HG03558 (cell line): ENCODE data around the gene METTL22.

Experiments
- ATAC-seq: cut with Tn5 transposase; IDR thresholded peaks from one replicate; pipeline ENCODE4 v1.9.1; 2021; ENCODE audit warnings: moderate number of reproducible peaks; ENCODE audit not compliant: unreplicated experiment; ENCODE audit errors: extremely low read depth

Gene METTL22

GRCh38 chr16:8683640-8684039 is 62.1 kb downstream of the METTL22 start:
- ATAC-seq: no peak

- no peak for ATAC-seq
Observed at GRCh38 chr16:8685617-8686016, 64.1 kb downstream of the METTL22 start.

GRCh38 chr16:8686031-8686621 is 64.6 kb downstream of the METTL22 start:
- ATAC-seq: no peak

- no peak for ATAC-seq
Observed at GRCh38 chr16:8686879-8687278, 65.4 kb downstream of the METTL22 start.

GRCh38 chr16:8689686-8690085 is 68.2 kb downstream of the METTL22 start:
- ATAC-seq: no peak

GRCh38 chr16:8691728-8692127 is 70.2 kb downstream of the METTL22 start:
- no peak for ATAC-seq

GRCh38 chr16:8694795-8695728 is 73.6 kb downstream of the METTL22 start:
- no peak for ATAC-seq

GRCh38 chr16:8696880-8697279 is 75.4 kb downstream of the METTL22 start:
- no peak for ATAC-seq

- ATAC-seq: no peak
Observed at GRCh38 chr16:8697965-8698364, 76.5 kb downstream of the METTL22 start.
